Type B pancreatic cell (in vitro differentiated cells): ENCODE results near the gene COMMD4. TPM values are rescaled to one million over a fixed set of nuclear protein-coding genes. Genes with fewer than 3 reads are reported as not detected.
"Not testable (repeated sequence)": the region's sequence is repeated elsewhere in the genome, so short reads cannot be mapped to it uniquely, and the experiment has no call there.

ENCODE experiments used
- DNase-seq: peaks from one replicate; pipeline ENCODE4 v3.0.0; 2021; ENCODE audit warnings: mixed read lengths; ENCODE audit not compliant: unreplicated experiment; ENCODE audit errors: extremely low spot score
- H3K27ac Mint-ChIP-seq: 2 replicates; pipeline ENCODE4 v1.8.0; 2021; ENCODE audit warnings: mild to moderate bottlenecking, mixed read lengths
- H3K27me3 Mint-ChIP-seq: 2 replicates; pipeline ENCODE4 v1.8.0; 2021; ENCODE audit warnings: mixed read lengths
- H3K36me3 Mint-ChIP-seq: 2 replicates; pipeline ENCODE4 v1.8.0; 2021; ENCODE audit warnings: mixed read lengths
- H3K4me1 Mint-ChIP-seq: one replicate; pipeline ENCODE4 v1.8.0; 2021; ENCODE audit warnings: mixed read lengths; ENCODE audit not compliant: unreplicated experiment
- H3K4me3 Mint-ChIP-seq: 2 replicates; pipeline ENCODE4 v1.8.0; 2021; ENCODE audit warnings: mild to moderate bottlenecking, mixed read lengths
- H3K9me3 Mint-ChIP-seq: 2 replicates; pipeline ENCODE4 v1.8.0; 2021; ENCODE audit warnings: mixed read lengths
- total RNA-seq: library from RNA; stranded (reverse); gene quantifications from 2 replicates; pipeline ENCODE4 v1.2.1, GENCODE V29; 2021; ENCODE audit warnings: low replicate concordance
- TF ChIP-seq, protein P1 (sequence below): fragments of 200-600 bp; sonication (generic); conservative IDR thresholded peaks from 2 replicates; pipeline ENCODE4 v1.5.0; 2021; ENCODE audit warnings: antibody characterized with exemption, mild to moderate bottlenecking

The COMMD4 gene
- total RNA-seq, 1 donor from 2014 or later = 97.7 TPM

DNA sequence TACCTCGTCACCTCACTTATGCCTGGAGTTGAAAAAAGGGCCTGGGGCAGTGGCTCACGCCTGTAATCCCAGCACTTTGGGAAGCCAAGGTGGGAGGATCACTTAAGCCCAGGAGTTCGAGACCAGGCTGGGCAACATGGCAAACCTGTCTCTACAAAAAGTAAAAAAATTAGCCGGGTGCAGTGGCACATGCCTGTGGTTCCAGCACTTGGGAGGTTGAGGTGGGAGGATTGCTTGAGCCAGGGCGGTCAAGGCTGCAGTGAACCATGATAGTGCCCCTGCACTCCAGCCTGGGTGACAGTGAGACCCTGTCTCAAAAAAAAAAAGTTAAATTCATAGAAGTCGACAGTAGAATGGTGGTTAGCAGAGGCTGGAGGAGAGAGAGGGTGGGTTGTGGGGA is 6.4 kb downstream of the COMMD4 start:
- no peak for DNase-seq
- Mint-ChIP-seq H3K9me3 (no peaks in the 10 kb centered on the region), H3K36me3 (peaks cover 3% of the 10 kb centered on the region), H3K4me3 (no peak overlapping the region), H3K27me3 (peaks cover 15% of the 10 kb centered on the region), H3K27ac (no peak overlapping the region), H3K4me1 (no peaks in the 10 kb centered on the region)
- TF ChIP-seq, protein P1, sequence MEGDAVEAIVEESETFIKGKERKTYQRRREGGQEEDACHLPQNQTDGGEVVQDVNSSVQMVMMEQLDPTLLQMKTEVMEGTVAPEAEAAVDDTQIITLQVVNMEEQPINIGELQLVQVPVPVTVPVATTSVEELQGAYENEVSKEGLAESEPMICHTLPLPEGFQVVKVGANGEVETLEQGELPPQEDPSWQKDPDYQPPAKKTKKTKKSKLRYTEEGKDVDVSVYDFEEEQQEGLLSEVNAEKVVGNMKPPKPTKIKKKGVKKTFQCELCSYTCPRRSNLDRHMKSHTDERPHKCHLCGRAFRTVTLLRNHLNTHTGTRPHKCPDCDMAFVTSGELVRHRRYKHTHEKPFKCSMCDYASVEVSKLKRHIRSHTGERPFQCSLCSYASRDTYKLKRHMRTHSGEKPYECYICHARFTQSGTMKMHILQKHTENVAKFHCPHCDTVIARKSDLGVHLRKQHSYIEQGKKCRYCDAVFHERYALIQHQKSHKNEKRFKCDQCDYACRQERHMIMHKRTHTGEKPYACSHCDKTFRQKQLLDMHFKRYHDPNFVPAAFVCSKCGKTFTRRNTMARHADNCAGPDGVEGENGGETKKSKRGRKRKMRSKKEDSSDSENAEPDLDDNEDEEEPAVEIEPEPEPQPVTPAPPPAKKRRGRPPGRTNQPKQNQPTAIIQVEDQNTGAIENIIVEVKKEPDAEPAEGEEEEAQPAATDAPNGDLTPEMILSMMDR = no peak

- not testable (repeated sequence) for H3K4me3 Mint-ChIP-seq, H3K4me1 Mint-ChIP-seq, DNase-seq, H3K9me3 Mint-ChIP-seq, H3K36me3 Mint-ChIP-seq, H3K27ac Mint-ChIP-seq
- peaks cover 18% of the 10 kb centered on the region for H3K27me3 Mint-ChIP-seq
Measured at GRCh38 chr15:75343953-75344352, 8.1 kb downstream of the COMMD4 start.

- Mint-ChIP-seq H3K27ac (peak within 1 kb of the TSS; percentile 75), H3K27me3 (peaks cover 18% of the 10 kb centered on the region), H3K9me3 (no peaks in the 10 kb centered on the region), H3K4me3 (peak within 1 kb of the TSS; percentile 85), H3K4me1 (no peaks in the 10 kb centered on the region), H3K36me3 (no peaks in the 10 kb centered on the region)
- DNase-seq = no peak
- TF ChIP-seq, protein P1 = no peak
Measured at GRCh38 chr15:75346796-75347221, 10.9 kb downstream of the COMMD4 start, which contains the start of gene NEIL1. Gene NEIL1, plus strand, starts transcription at chr15:75347039. Its CDS starts 1,867 bp downstream, at chr15:75348906.

- H3K36me3 Mint-ChIP-seq = no peaks in the 10 kb centered on the region
- TF ChIP-seq, protein P1 = no peak
- DNase-seq = no peak
- H3K4me3 Mint-ChIP-seq = peak overlapping the region; percentile 85
- no peaks in the 10 kb centered on the region for H3K9me3 Mint-ChIP-seq
- peaks cover 18% of the 10 kb centered on the region for H3K27me3 Mint-ChIP-seq
- peak overlapping the region; percentile 75 for H3K27ac Mint-ChIP-seq
- no peaks in the 10 kb centered on the region for H3K4me1 Mint-ChIP-seq
Measured at GRCh38 chr15:75347222-75348033, 11.6 kb downstream of the COMMD4 start.

DNA sequence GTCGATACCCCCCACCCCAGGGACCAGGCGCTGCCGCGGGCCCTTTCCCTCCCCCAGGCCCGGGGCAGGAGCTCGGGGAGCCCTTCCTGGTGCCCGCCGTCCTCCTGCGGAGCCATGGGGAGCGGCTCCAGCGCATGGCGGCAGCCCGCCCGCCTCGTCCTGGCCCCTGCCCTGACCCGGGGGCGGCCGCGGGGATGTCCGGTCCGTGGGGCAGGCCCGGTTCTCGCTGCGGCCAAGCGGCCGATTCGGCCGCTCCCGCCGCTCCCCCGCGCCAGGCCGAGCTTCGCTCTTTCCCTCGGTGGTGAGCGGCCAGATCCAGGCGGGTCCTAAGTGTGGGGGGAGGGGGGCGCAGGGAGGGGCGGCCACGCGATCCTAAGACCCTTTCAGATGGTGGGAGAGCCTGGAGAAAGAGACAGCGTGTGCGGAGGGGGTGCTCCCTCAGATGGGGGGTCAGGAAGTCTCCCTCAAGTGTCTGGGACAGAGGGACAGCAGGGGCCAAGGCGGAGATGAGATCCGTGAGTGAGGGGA is 12.2 kb downstream of the COMMD4 start:
- TF ChIP-seq, protein P1 = no peak
- H3K27ac Mint-ChIP-seq = no peak overlapping the region
- no peaks in the 10 kb centered on the region for H3K9me3 Mint-ChIP-seq
- H3K4me3 Mint-ChIP-seq = peak overlapping the region; percentile 90
- H3K4me1 Mint-ChIP-seq = no peaks in the 10 kb centered on the region
- no peaks in the 10 kb centered on the region for H3K36me3 Mint-ChIP-seq
- peaks cover 18% of the 10 kb centered on the region for H3K27me3 Mint-ChIP-seq
- DNase-seq = no peak

DNA sequence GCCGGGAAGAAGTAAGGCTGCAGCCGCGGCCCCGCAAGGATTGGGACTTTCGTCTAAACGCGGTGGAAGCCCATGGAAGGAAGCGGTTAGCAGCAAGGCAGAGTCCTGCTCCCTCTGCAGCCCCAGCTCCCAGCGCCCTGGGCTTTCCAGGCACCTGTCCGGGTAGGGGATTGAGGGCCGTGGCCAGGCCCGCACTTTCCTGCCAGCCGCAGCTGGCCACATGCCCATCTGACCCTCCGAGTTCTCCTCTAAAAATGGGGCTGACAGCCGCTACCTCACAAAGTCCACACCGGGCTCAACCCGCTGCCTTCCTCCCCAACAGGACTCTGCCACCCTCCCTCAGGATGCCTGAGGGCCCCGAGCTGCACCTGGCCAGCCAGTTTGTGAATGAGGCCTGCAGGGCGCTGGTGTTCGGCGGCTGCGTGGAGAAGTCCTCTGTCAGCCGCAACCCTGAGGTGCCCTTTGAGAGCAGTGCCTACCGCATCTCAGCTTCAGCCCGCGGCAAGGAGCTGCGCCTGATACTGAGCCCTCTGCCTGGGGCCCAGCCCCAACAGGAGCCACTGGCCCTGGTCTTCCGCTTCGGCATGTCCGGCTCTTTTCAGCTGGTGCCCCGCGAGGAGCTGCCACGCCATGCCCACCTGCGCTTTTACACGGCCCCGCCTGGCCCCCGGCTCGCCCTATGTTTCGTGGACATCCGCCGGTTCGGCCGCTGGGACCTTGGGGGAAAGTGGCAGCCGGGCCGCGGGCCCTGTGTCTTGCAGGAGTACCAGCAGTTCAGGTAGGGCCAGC is 12.9 kb downstream of the COMMD4 start:
- no peak for DNase-seq
- H3K36me3 Mint-ChIP-seq = no peaks in the 10 kb centered on the region
- peak overlapping the region; percentile 90 for H3K4me3 Mint-ChIP-seq
- peaks cover 18% of the 10 kb centered on the region for H3K27me3 Mint-ChIP-seq
- TF ChIP-seq, protein P1 = no peak
- H3K27ac Mint-ChIP-seq = no peak overlapping the region
- H3K9me3 Mint-ChIP-seq = no peaks in the 10 kb centered on the region
- no peaks in the 10 kb centered on the region for H3K4me1 Mint-ChIP-seq

GRCh38 chr15:75349351-75349669 is 13.4 kb downstream of the COMMD4 start:
- peaks cover 18% of the 10 kb centered on the region for H3K27me3 Mint-ChIP-seq
- not testable (repeated sequence) for H3K9me3 Mint-ChIP-seq, H3K4me1 Mint-ChIP-seq, H3K27ac Mint-ChIP-seq, DNase-seq, H3K36me3 Mint-ChIP-seq
- H3K4me3 Mint-ChIP-seq = peak overlapping the region; percentile 90
